Fibroblast of lung (primary cell): ENCODE measurements around the gene ADNP. TPM values are rescaled to one million over a fixed set of nuclear protein-coding genes. Genes with fewer than 3 reads are reported as not detected.
A peak's percentile ranks its signal among the peaks of the same experiment; 100 is the strongest.

Experiments used
- DNase-seq, 2 donors: peaks; one replicate each; pipeline versions ENCODE4 v3.0.0 to v3.0.0-alpha.2; 2010; ENCODE audit warnings: low read depth in 2 of 2
- H2AFZ ChIP-seq: 2 replicates; pipeline ENCODE4 v1.5.1; 2012; ENCODE audit warnings: low read length, control low read depth, inconsistent platforms
- H3K27ac ChIP-seq: 2 replicates; pipeline ENCODE4 v1.5.1; 2011; ENCODE audit warnings: low read length, control low read depth; ENCODE audit not compliant: insufficient read depth
- H3K27me3 ChIP-seq: 2 replicates; pipeline ENCODE4 v1.5.1; 2011; ENCODE audit warnings: mild to moderate bottlenecking, low read length; ENCODE audit not compliant: control insufficient read depth, insufficient read depth
- H3K36me3 ChIP-seq: 2 replicates; pipeline ENCODE4 v1.5.1; 2011; ENCODE audit warnings: low read length; ENCODE audit not compliant: control insufficient read depth, insufficient read depth
- H3K4me1 ChIP-seq: 2 replicates; pipeline ENCODE4 v1.5.1; 2011; ENCODE audit warnings: low read length; ENCODE audit not compliant: control insufficient read depth, insufficient read depth; ENCODE audit errors: extremely low read depth
- H3K4me2 ChIP-seq: 2 replicates; pipeline ENCODE4 v1.5.1; 2011; ENCODE audit warnings: low read length, control low read depth; ENCODE audit not compliant: insufficient read depth; ENCODE audit errors: extremely low read depth
- H3K4me3 ChIP-seq, 4 experiments: fragments of 200-600 bp in 1 of 4; sonication (generic) in 1 of 4; replicated peaks in 1 of 4; 2 replicates each; pipeline ENCODE4 v1.5.1; 2011 to 2016; ENCODE audit warnings: low read length in 4 of 4, low read depth in 3 of 4, mild to moderate bottlenecking in 3 of 4, control low read depth in 2 of 4, inconsistent platforms in 1 of 4, mixed read lengths in 1 of 4; ENCODE audit not compliant: insufficient read depth in 1 of 4; ENCODE audit errors: control extremely low read depth in 1 of 4
- H3K79me2 ChIP-seq: 2 replicates; pipeline ENCODE4 v1.5.1; 2012; ENCODE audit warnings: mild to moderate bottlenecking, low read length, inconsistent platforms; ENCODE audit not compliant: control insufficient read depth, insufficient read depth
- H3K9ac ChIP-seq: 2 replicates; pipeline ENCODE4 v1.5.1; 2011; ENCODE audit warnings: mild to moderate bottlenecking, low read length, control low read depth; ENCODE audit not compliant: insufficient read depth
- H3K9me3 ChIP-seq: 2 replicates; pipeline ENCODE4 v1.5.1; 2012; ENCODE audit warnings: low read depth, low read length; ENCODE audit not compliant: control insufficient read depth, insufficient read depth
- H4K20me1 ChIP-seq: 2 replicates; pipeline ENCODE4 v1.5.1; 2011; ENCODE audit warnings: low read length; ENCODE audit not compliant: control insufficient read depth, insufficient read depth; ENCODE audit errors: extremely low read depth
- CTCF ChIP-seq, 2 donors: IDR thresholded peaks in 1 of 2; conservative IDR thresholded peaks in 1 of 2; 1 replicate in 1 of 2; 2 replicates in 1 of 2; pipeline ENCODE4 v1.5.1; 2011 to 2012; ENCODE audit warnings: low read length in 2 of 2, control low read depth in 1 of 2, inconsistent platforms in 1 of 2, low read depth in 1 of 2, mild to moderate bottlenecking in 1 of 2
- EZH2 ChIP-seq: IDR thresholded peaks from 2 replicates; pipeline ENCODE4 v1.5.1; 2012; ENCODE audit warnings: low read length, control low read depth, mild to moderate bottlenecking; ENCODE audit errors: missing control alignments
- polyA plus RNA-seq, 2 donors: library from polyadenylated mRNA; depleted of rRNA in 1 of 2; stranded (reverse) in 1 of 2; unstranded in 1 of 2; fragments of >200 nt; gene quantifications; 2 replicates each; pipeline ENCODE4 v1.2.1, GENCODE V29; 2011 to 2012; ENCODE audit warnings: missing spikeins in 1 of 2
- total RNA-seq: library from RNA; depleted of rRNA; stranded (reverse); fragments of >200 nt; gene quantifications from 2 replicates; pipeline ENCODE4 v1.2.1, GENCODE V29; 2014

Gene ADNP
- total and polyA plus RNA-seq, 2 donors (not counting 1 experiment from before 2014, with no cell fraction given): 25.7 to 40.0 TPM

- no peaks in the 10 kb centered on the region for H3K27me3 ChIP-seq
- no peaks in the 10 kb centered on the region for H3K36me3 ChIP-seq
- no peaks in the 10 kb centered on the region for H3K79me2 ChIP-seq
- no peak overlapping the region for H2AFZ ChIP-seq
- no peak overlapping the region for H3K4me3 ChIP-seq
- no peak overlapping the region for H3K27ac ChIP-seq
- DNase-seq: peak in 1 of 2 donors; percentile 25
- H3K9ac ChIP-seq: no peak overlapping the region
- TF ChIP-seq EZH2 (no peak), CTCF (conservative IDR thresholded peaks at IDR 0.05 in 1 of 2, IDR thresholded peaks at IDR 0.05 in 1 of 2; ENCODE audit: low read depth in 1 of 2, low read length in 2 of 2) (no peak)
- H3K4me1 ChIP-seq: no peaks in the 10 kb centered on the region
- no peaks in the 10 kb centered on the region for H4K20me1 ChIP-seq
- H3K4me2 ChIP-seq: no peak overlapping the region
- H3K9me3 ChIP-seq: no peaks in the 10 kb centered on the region
Observed at GRCh38 chr20:50868509-50869495, 62.4 kb downstream of the ADNP start.

GRCh38 chr20:50867805-50868204, 63.4 kb downstream of the ADNP start:
- no peak for DNase-seq
- Histone ChIP-seq H3K4me3 (no peak overlapping the region), H4K20me1 (no peaks in the 10 kb centered on the region), H3K4me1 (no peaks in the 10 kb centered on the region), H3K27me3 (no peaks in the 10 kb centered on the region), H3K4me2 (no peak overlapping the region), H3K79me2 (no peaks in the 10 kb centered on the region), H3K9me3 (no peaks in the 10 kb centered on the region), H3K9ac (no peak overlapping the region), H2AFZ (no peak overlapping the region), H3K27ac (no peak overlapping the region), H3K36me3 (no peaks in the 10 kb centered on the region)
- TF ChIP-seq CTCF (conservative IDR thresholded peaks at IDR 0.05 in 1 of 2, IDR thresholded peaks at IDR 0.05 in 1 of 2; ENCODE audit: low read depth in 1 of 2, low read length in 2 of 2): no peak
- TF ChIP-seq EZH2: no peak

- TF ChIP-seq EZH2 (no peak), CTCF (conservative IDR thresholded peaks at IDR 0.05 in 1 of 2, IDR thresholded peaks at IDR 0.05 in 1 of 2; ENCODE audit: low read depth in 1 of 2, low read length in 2 of 2) (no peak)
- H3K79me2 ChIP-seq: no peaks in the 10 kb centered on the region
- H3K9me3 ChIP-seq: no peaks in the 10 kb centered on the region
- no peaks in the 10 kb centered on the region for H3K27me3 ChIP-seq
- no peaks in the 10 kb centered on the region for H3K36me3 ChIP-seq
- H3K27ac ChIP-seq: no peak overlapping the region
- no peak overlapping the region for H3K9ac ChIP-seq
- H4K20me1 ChIP-seq: no peaks in the 10 kb centered on the region
- no peak overlapping the region for H3K4me3 ChIP-seq
- H3K4me2 ChIP-seq: no peak overlapping the region
- H2AFZ ChIP-seq: no peak overlapping the region
- no peaks in the 10 kb centered on the region for H3K4me1 ChIP-seq
- no peak for DNase-seq
Observed at GRCh38 chr20:50866831-50867230, 64.4 kb downstream of the ADNP start.
